Liver (tissue), 3 donors: Measurements from ENCODE around the gene MUC6.

Source experiments
- CTCF ChIP-seq: fragments of 150-350 bp; IDR thresholded peaks from 2 replicates; pipeline ENCODE4 v1.5.1; 2017; ENCODE audit warnings: improper control_type of control experiment, low read depth, low read length; ENCODE audit not compliant: missing input control
- EGR1 ChIP-seq, 2 donors: IDR thresholded peaks; 2 replicates each; pipeline ENCODE4 v1.6.1; 2016 to 2018; ENCODE audit warnings: antibody characterized with exemption in 2 of 2, low read depth in 2 of 2
- GABPA ChIP-seq, 2 donors: IDR thresholded peaks in 1 of 2; conservative IDR thresholded peaks in 1 of 2; 2 replicates each; pipeline ENCODE4 v1.6.1; 2016; ENCODE audit warnings: antibody characterized with exemption in 2 of 2, mild to moderate bottlenecking in 1 of 2, moderate library complexity in 1 of 2
- HNF4G ChIP-seq: IDR thresholded peaks from 2 replicates; pipeline ENCODE4 v1.6.1; 2016; ENCODE audit warnings: antibody characterized with exemption
- MAX ChIP-seq: IDR thresholded peaks from 2 replicates; pipeline ENCODE4 v1.6.1; 2016; ENCODE audit warnings: antibody characterized with exemption
- RAD21 ChIP-seq, 2 donors: IDR thresholded peaks; 2 replicates each; pipeline ENCODE4 v1.6.1; 2016; ENCODE audit warnings: antibody characterized with exemption in 2 of 2, mild to moderate bottlenecking in 2 of 2
- RXRA ChIP-seq, 2 donors: IDR thresholded peaks; 2 replicates each; pipeline ENCODE4 v1.6.1; 2017 to 2018; ENCODE audit warnings: antibody characterized with exemption in 2 of 2, mild to moderate bottlenecking in 1 of 2
- SP1 ChIP-seq: IDR thresholded peaks from 2 replicates; pipeline ENCODE4 v1.6.1; 2018; ENCODE audit warnings: antibody characterized with exemption, mild to moderate bottlenecking
- TAF1 ChIP-seq: conservative IDR thresholded peaks from 2 replicates; pipeline ENCODE4 v1.6.1; 2016; ENCODE audit warnings: antibody characterized with exemption, mild to moderate bottlenecking
- YY1 ChIP-seq: IDR thresholded peaks from 2 replicates; pipeline ENCODE4 v1.6.1; 2016; ENCODE audit warnings: antibody characterized with exemption, mild to moderate bottlenecking
- ZBTB33 ChIP-seq: IDR thresholded peaks from 2 replicates; pipeline ENCODE4 v1.6.1; 2016; ENCODE audit warnings: antibody characterized with exemption
- TF ChIP-seq, protein P1 (sequence below): IDR thresholded peaks from 2 replicates; pipeline ENCODE4 v1.6.1; 2016; ENCODE audit warnings: antibody characterized with exemption, mild to moderate bottlenecking
- donor health status: healthy.
- donor health status: healthy.

GRCh38 chr11:1027483-1028290, 8.8 kb downstream of the MUC6 start:
- no peak for TF ChIP-seq CTCF
- no peak for TF ChIP-seq RXRA (IDR thresholded peaks at IDR 0.05)
- no peak for TF ChIP-seq YY1
- TF ChIP-seq RAD21 (IDR thresholded peaks at IDR 0.05) = no peak
- no peak for TF ChIP-seq GABPA (IDR thresholded peaks at IDR 0.05 in 1 of 2, conservative IDR thresholded peaks at IDR 0.05 in 1 of 2)
- TF ChIP-seq ZBTB33 = no peak
- no peak for TF ChIP-seq SP1
- TF ChIP-seq, protein P1, sequence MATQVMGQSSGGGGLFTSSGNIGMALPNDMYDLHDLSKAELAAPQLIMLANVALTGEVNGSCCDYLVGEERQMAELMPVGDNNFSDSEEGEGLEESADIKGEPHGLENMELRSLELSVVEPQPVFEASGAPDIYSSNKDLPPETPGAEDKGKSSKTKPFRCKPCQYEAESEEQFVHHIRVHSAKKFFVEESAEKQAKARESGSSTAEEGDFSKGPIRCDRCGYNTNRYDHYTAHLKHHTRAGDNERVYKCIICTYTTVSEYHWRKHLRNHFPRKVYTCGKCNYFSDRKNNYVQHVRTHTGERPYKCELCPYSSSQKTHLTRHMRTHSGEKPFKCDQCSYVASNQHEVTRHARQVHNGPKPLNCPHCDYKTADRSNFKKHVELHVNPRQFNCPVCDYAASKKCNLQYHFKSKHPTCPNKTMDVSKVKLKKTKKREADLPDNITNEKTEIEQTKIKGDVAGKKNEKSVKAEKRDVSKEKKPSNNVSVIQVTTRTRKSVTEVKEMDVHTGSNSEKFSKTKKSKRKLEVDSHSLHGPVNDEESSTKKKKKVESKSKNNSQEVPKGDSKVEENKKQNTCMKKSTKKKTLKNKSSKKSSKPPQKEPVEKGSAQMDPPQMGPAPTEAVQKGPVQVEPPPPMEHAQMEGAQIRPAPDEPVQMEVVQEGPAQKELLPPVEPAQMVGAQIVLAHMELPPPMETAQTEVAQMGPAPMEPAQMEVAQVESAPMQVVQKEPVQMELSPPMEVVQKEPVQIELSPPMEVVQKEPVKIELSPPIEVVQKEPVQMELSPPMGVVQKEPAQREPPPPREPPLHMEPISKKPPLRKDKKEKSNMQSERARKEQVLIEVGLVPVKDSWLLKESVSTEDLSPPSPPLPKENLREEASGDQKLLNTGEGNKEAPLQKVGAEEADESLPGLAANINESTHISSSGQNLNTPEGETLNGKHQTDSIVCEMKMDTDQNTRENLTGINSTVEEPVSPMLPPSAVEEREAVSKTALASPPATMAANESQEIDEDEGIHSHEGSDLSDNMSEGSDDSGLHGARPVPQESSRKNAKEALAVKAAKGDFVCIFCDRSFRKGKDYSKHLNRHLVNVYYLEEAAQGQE = no peak
- no peak for TF ChIP-seq MAX
- no peak for TF ChIP-seq HNF4G
- TF ChIP-seq EGR1 (IDR thresholded peaks at IDR 0.05; ENCODE audit: low read depth in 2 of 2) = no peak
- TF ChIP-seq TAF1 = no peak
